PC-3 (cell line): ENCODE measurements around the gene MYLK. TPM values are rescaled to one million over a fixed set of nuclear protein-coding genes. Genes with fewer than 3 reads are reported as not detected.

Experiments
- ATAC-seq: fragments of 200-7000 bp; cut with Tn5 transposase; 2 replicates; pipeline ENCODE4 v1.9.1; 2020; ENCODE audit warnings: mild to moderate bottlenecking, moderate library complexity
- BruUV-seq: library from RNA; stranded (reverse); fragments of 400-500 nt; replicated peaks from 2 replicates; lab custom pipeline; 2021; lab: Mats Ljungman, UMichigan
- CTCF ChIA-PET: fragments of 300-600 bp; sonication (Branson Sonifier 250); formaldehyde crosslinking; loops from one replicate; lab custom pipeline; 2022; ENCODE audit warnings: antibody characterized with exemption; lab: Charles Lee
- POLR2A ChIA-PET: fragments of 300-600 bp; sonication (Branson Sonifier 250); formaldehyde crosslinking; loops from one replicate; lab custom pipeline; 2022; ENCODE audit warnings: antibody characterized with exemption; ENCODE audit not compliant: unreplicated experiment; lab: Charles Lee
- DNase-seq: peaks from one replicate; pipeline ENCODE4 v3.0.0-alpha.2; 2015
- H2AFZ ChIP-seq: fragments of 300-600 bp; sonication (generic); 2 replicates; pipeline ENCODE4 v1.6.0; 2016; ENCODE audit warnings: antibody characterized with exemption, low read length
- H3F3A ChIP-seq: fragments of 300-600 bp; sonication (generic); one replicate; pipeline ENCODE4 v1.6.0; 2017; ENCODE audit warnings: antibody characterized with exemption, low read length, control low read depth, mild to moderate bottlenecking; ENCODE audit not compliant: unreplicated experiment
- H3K27ac ChIP-seq: fragments of 300-600 bp; sonication (generic); 2 replicates; pipeline ENCODE4 v1.5.1; 2016; ENCODE audit warnings: mild to moderate bottlenecking, low read length
- H3K27me3 ChIP-seq: fragments of 300-600 bp; sonication (generic); 2 replicates; pipeline ENCODE4 v1.6.1; 2016; ENCODE audit warnings: low read length, mixed read lengths
- H3K36me3 ChIP-seq: fragments of 300-600 bp; sonication (generic); 2 replicates; pipeline ENCODE4 v1.6.1; 2016; ENCODE audit warnings: low read depth, mixed run types, low read length, mixed read lengths
- H3K4me1 ChIP-seq: fragments of 300-600 bp; sonication (generic); 2 replicates; pipeline ENCODE4 v1.5.1; 2016; ENCODE audit warnings: low read length; ENCODE audit not compliant: insufficient read depth
- H3K4me2 ChIP-seq: fragments of 300-600 bp; sonication (generic); 2 replicates; pipeline ENCODE4 v1.6.0; 2016; ENCODE audit warnings: low read length
- H3K4me3 ChIP-seq: fragments of 300-600 bp; sonication (generic); 2 replicates; pipeline ENCODE4 v1.5.1; 2016; ENCODE audit warnings: mild to moderate bottlenecking, low read length, mixed read lengths
- H3K79me2 ChIP-seq: fragments of 300-600 bp; sonication (generic); 2 replicates; pipeline ENCODE4 v1.6.1; 2017; ENCODE audit warnings: low read length, mixed read lengths
- H3K9ac ChIP-seq: fragments of 300-600 bp; sonication (generic); 2 replicates; pipeline ENCODE4 v1.6.0; 2016; ENCODE audit warnings: mild to moderate bottlenecking, low read length
- H3K9me2 ChIP-seq: fragments of 300-600 bp; sonication (generic); replicated peaks from 2 replicates; pipeline ENCODE4 v1.6.1; 2016; ENCODE audit warnings: mixed run types, low read length, mixed read lengths
- H3K9me3 ChIP-seq: fragments of 300-600 bp; sonication (generic); 2 replicates; pipeline ENCODE4 v1.6.1; 2016; ENCODE audit warnings: low read length, mixed read lengths
- H4K20me1 ChIP-seq: fragments of 300-600 bp; sonication (generic); 2 replicates; pipeline ENCODE4 v1.6.1; 2016; ENCODE audit warnings: low read length, mixed read lengths
- CTCF ChIP-seq: fragments of 300-600 bp; sonication (generic); conservative IDR thresholded peaks from 2 replicates; pipeline ENCODE4 v1.5.1; 2017; ENCODE audit warnings: antibody characterized with exemption, low read depth, mild to moderate bottlenecking, low read length
- EZH2 ChIP-seq: fragments of 300-600 bp; sonication (generic); IDR thresholded peaks from one replicate; pipeline ENCODE4 v1.6.1; 2017; ENCODE audit warnings: antibody characterized with exemption, mild to moderate bottlenecking, low read length; ENCODE audit not compliant: unreplicated experiment
- EZH2phosphoT487 ChIP-seq: fragments of 300-600 bp; sonication (generic); IDR thresholded peaks from 2 replicates; pipeline ENCODE4 v1.6.1; 2018; ENCODE audit warnings: mild to moderate bottlenecking, antibody characterized with exemption, low read length, borderline replicate concordance
- intact Hi-C: fragments of 100-400 bp; cut with micrococcal nuclease; formaldehyde crosslinking; loops from 2 replicates; pipeline ENCODE4 v1.9.0; 2023
- total RNA-seq: library from RNA; depleted of rRNA; stranded (reverse); fragments of >200 nt; gene quantifications from 2 replicates; pipeline ENCODE4 v1.2.3, GENCODE V29; 2014

MYLK gene
- total RNA-seq, 1 experiment from 2014 or later, result 6.9 TPM

DNA sequence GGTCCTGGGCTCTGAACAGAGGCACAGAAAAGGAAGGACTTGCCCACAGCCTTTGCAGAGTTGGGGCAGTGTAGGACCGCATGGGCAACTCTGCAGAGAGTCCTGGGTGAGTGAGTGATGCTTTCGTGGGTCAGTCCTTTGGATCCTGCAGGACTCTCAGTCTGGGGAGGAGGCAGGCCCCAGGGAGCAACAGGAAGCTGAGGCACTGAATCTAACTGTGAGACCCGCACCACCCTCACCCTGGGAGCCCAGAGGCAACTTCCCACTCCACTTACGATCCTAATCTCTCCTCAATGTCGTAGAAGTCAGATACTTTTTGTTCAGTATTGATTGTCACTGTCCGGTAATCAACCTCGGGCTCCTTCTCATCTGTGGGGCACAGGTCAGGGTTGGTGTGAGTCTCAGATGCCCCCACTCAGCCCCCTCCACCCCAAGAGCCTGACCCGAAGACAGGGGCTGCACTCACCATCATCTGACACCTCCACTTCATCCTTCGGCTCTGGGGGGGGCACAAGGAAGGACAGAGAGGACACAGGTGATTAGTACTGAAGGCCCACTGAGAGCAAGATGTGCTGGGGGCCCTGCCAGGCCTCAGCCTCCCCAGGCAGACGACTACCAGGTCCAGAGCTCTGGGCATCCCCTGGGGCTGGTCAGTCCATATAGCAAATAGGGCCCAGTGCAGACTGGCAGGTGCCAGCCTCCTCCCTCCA lies 235.3 kb downstream of the MYLK start:
- CTCF ChIA-PET, result no interaction called here
- DNase-seq, result no peak
- Histone ChIP-seq H3K79me2 (no peaks in the 10 kb centered on the region), H3K36me3 (no peaks in the 10 kb centered on the region), H2AFZ (no peak overlapping the region), H3F3A (no peaks in the 10 kb centered on the region), H3K4me3 (no peak overlapping the region), H3K9me3 (no peaks in the 10 kb centered on the region), H3K4me1 (no peaks in the 10 kb centered on the region), H4K20me1 (no peaks in the 10 kb centered on the region), H3K9me2 (no peaks in the 10 kb centered on the region), H3K4me2 (no peak overlapping the region), H3K27me3 (no peaks in the 10 kb centered on the region), H3K27ac (no peak overlapping the region), H3K9ac (no peak overlapping the region)
- no peak for TF ChIP-seq EZH2phosphoT487
- no peak for TF ChIP-seq CTCF
- TF ChIP-seq EZH2, result no peak
- POLR2A ChIA-PET, result no interaction called here
- no peak for ATAC-seq
- no TSS peak for BruUV-seq
- intact Hi-C loops, result no loop called here

GRCh38 chr3:123644358-123644757 lies 239.8 kb downstream of the MYLK start:
- intact Hi-C loops, result loop anchor here (5.0 kb wide), 1 partner anchor 57 kb away; the partner anchor contains the start of gene HACD2
- Histone ChIP-seq H3K4me3 (no peak overlapping the region), H3F3A (no peaks in the 10 kb centered on the region), H4K20me1 (no peaks in the 10 kb centered on the region), H3K9me3 (no peaks in the 10 kb centered on the region), H3K9me2 (no peaks in the 10 kb centered on the region), H3K27me3 (no peaks in the 10 kb centered on the region), H3K36me3 (no peaks in the 10 kb centered on the region), H3K4me1 (no peaks in the 10 kb centered on the region), H3K79me2 (no peaks in the 10 kb centered on the region), H2AFZ (no peak overlapping the region), H3K4me2 (no peak overlapping the region), H3K9ac (no peak overlapping the region), H3K27ac (no peak overlapping the region)
- ChIA-PET POLR2A (no interaction called here), CTCF (interaction anchor here (0.6 kb wide), 1 partner anchor 15 kb away, joined by 3 read pairs; no protein-coding TSS in a partner anchor)
- TF ChIP-seq EZH2phosphoT487 (no peak), CTCF (no peak), EZH2 (no peak)
- BruUV-seq, result no TSS peak
- DNase-seq (no peak), ATAC-seq (no peak)

GRCh38 chr3:123642957-123643330 lies 241.2 kb downstream of the MYLK start:
- Histone ChIP-seq H2AFZ (no peak overlapping the region), H3K36me3 (no peaks in the 10 kb centered on the region), H3K9me2 (no peaks in the 10 kb centered on the region), H4K20me1 (no peaks in the 10 kb centered on the region), H3K79me2 (no peaks in the 10 kb centered on the region), H3K4me3 (no peak overlapping the region), H3K9me3 (no peaks in the 10 kb centered on the region), H3K27ac (no peak overlapping the region), H3K4me1 (no peaks in the 10 kb centered on the region), H3K4me2 (no peak overlapping the region), H3F3A (no peaks in the 10 kb centered on the region), H3K9ac (no peak overlapping the region), H3K27me3 (no peaks in the 10 kb centered on the region)
- TF ChIP-seq EZH2 (no peak), EZH2phosphoT487 (no peak), CTCF (no peak)
- ChIA-PET POLR2A (no interaction called here), CTCF (interaction anchor here (1.0 to 1.2 kb wide), 5 partner anchors 10 to 85 kb away, joined by 3 to 4 read pairs (median 3); no protein-coding TSS in a partner anchor)
- DNase-seq, result no peak
- ATAC-seq, result no peak
- no TSS peak for BruUV-seq
- intact Hi-C loops, result loop anchor here (5.0 kb wide), 1 partner anchor 56 kb away; the partner anchor contains the start of gene HACD2
